Activated B cell treated with CpG ODN at 0.5 μM for 24 hours (primary cell): Measurements from ENCODE around the gene NPM1. TPM values are rescaled to one million over a fixed set of nuclear protein-coding genes. Genes with fewer than 3 reads are reported as not detected.

Experiments used
- ATAC-seq: fragments of 200-7000 bp; cut with Tn5 transposase; one replicate; pipeline ENCODE4 v1.10.0; 2021; ENCODE audit warnings: low read depth, mild to moderate bottlenecking, moderate library complexity
- CTCF ChIA-PET: fragments of 350-600 bp; sonication (Branson Sonifier 250); formaldehyde crosslinking; loops from one replicate; lab custom pipeline; 2021; ENCODE audit warnings: antibody characterized with exemption; lab: Charles Lee
- POLR2A ChIA-PET: fragments of 350-600 bp; sonication (Branson Sonifier 250); formaldehyde crosslinking; loops from one replicate; lab custom pipeline; 2021; ENCODE audit warnings: antibody characterized with exemption; lab: Charles Lee
- DNase-seq: peaks from one replicate; pipeline ENCODE4 v3.0.0; 2022
- H3K27ac Mint-ChIP-seq: one replicate; pipeline ENCODE4 v1.8.0; 2020; ENCODE audit warnings: mixed read lengths
- H3K27me3 Mint-ChIP-seq: one replicate; pipeline ENCODE4 v1.8.0; 2021; ENCODE audit warnings: mixed read lengths
- H3K36me3 Mint-ChIP-seq: one replicate; pipeline ENCODE4 v1.8.0; 2021; ENCODE audit warnings: low read depth, mixed read lengths
- H3K4me1 Mint-ChIP-seq: one replicate; pipeline ENCODE4 v1.8.0; 2021; ENCODE audit warnings: mixed read lengths
- H3K4me3 Mint-ChIP-seq: one replicate; pipeline ENCODE4 v1.8.0; 2020; ENCODE audit warnings: mild to moderate bottlenecking, mixed read lengths
- H3K9me3 Mint-ChIP-seq: one replicate; pipeline ENCODE4 v1.8.0; 2020; ENCODE audit warnings: mixed read lengths
- intact Hi-C: fragments of 100-400 bp; cut with micrococcal nuclease; formaldehyde crosslinking; loops from one replicate; pipeline ENCODE4 v1.15.1; 2024
- total RNA-seq: library from RNA; stranded (reverse); gene quantifications from 2 replicates; pipeline ENCODE4 v1.2.3, GENCODE V29; 2022
- TF ChIP-seq, protein P1 (sequence below): fragments of 200-600 bp; IDR thresholded peaks from one replicate; pipeline ENCODE4 v1.8.0; 2022; ENCODE audit warnings: antibody characterized with exemption, mild to moderate bottlenecking

Gene NPM1
- total RNA-seq, 1 donor from 2014 or later, result 1,505 TPM

DNA sequence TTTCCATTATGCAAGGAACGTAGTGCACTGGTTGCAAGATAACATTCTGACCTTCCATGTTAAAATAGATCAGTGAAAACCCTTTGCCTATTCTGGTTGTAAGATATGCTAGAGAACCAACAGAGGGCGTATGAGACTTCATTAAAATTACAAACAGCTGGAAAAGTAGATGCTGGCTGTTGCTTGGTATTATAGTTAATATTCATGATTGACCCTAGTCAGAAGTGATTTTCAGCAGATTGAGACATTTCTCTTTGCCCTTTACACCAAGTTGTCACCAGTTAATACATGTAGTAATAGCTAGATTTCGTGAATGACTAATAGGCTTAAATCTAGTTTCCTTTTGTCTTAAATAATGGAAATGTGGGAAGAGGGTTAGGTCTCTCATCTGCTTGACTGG is 18.0 kb downstream of the NPM1 start:
- no peaks in the 10 kb centered on the region for H3K27me3 Mint-ChIP-seq
- no peak overlapping the region for H3K27ac Mint-ChIP-seq
- H3K4me3 Mint-ChIP-seq, result no peak overlapping the region
- ChIA-PET POLR2A (interaction anchor here (1.4 to 2.2 kb wide), 2 partner anchors 13 to 18 kb away, joined by 3 to 13 read pairs; partner anchors contain the start of gene NPM1), CTCF (no interaction called here)
- TF ChIP-seq, protein P1, sequence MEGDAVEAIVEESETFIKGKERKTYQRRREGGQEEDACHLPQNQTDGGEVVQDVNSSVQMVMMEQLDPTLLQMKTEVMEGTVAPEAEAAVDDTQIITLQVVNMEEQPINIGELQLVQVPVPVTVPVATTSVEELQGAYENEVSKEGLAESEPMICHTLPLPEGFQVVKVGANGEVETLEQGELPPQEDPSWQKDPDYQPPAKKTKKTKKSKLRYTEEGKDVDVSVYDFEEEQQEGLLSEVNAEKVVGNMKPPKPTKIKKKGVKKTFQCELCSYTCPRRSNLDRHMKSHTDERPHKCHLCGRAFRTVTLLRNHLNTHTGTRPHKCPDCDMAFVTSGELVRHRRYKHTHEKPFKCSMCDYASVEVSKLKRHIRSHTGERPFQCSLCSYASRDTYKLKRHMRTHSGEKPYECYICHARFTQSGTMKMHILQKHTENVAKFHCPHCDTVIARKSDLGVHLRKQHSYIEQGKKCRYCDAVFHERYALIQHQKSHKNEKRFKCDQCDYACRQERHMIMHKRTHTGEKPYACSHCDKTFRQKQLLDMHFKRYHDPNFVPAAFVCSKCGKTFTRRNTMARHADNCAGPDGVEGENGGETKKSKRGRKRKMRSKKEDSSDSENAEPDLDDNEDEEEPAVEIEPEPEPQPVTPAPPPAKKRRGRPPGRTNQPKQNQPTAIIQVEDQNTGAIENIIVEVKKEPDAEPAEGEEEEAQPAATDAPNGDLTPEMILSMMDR, result no peak
- DNase-seq (no peak), ATAC-seq (no peak)
- no peaks in the 10 kb centered on the region for H3K9me3 Mint-ChIP-seq
- intact Hi-C loops, result no loop called here
- H3K36me3 Mint-ChIP-seq, result peaks cover 73% of the 10 kb centered on the region
- no peaks in the 10 kb centered on the region for H3K4me1 Mint-ChIP-seq

DNA sequence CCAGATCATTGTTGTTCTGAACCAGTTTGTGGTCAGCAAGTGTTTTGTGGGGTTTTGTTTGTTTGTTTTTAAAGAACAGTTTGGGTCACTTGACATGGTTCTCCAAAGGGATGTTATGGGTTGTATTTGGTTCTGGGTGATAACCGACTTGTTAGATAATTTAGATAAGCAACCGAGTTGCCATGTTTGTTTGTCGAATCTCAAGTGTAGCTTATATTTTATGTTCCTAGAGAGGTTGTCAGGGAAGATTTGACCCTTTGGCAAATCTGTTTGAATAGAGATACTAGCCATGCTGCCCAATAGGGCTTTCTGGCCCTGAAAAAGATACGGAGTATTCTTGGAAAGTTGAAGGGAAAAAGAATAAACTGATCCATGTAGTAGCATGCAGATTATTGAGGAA is 19.6 kb downstream of the NPM1 start:
- Mint-ChIP-seq H3K36me3 (peaks cover 74% of the 10 kb centered on the region), H3K27me3 (no peaks in the 10 kb centered on the region), H3K9me3 (no peaks in the 10 kb centered on the region), H3K4me3 (no peak overlapping the region), H3K27ac (no peak overlapping the region), H3K4me1 (no peaks in the 10 kb centered on the region)
- CTCF ChIA-PET, result no interaction called here
- TF ChIP-seq, protein P1, result no peak
- POLR2A ChIA-PET, result no interaction called here
- intact Hi-C loops, result no loop called here
- ATAC-seq (no peak), DNase-seq (no peak)

DNA sequence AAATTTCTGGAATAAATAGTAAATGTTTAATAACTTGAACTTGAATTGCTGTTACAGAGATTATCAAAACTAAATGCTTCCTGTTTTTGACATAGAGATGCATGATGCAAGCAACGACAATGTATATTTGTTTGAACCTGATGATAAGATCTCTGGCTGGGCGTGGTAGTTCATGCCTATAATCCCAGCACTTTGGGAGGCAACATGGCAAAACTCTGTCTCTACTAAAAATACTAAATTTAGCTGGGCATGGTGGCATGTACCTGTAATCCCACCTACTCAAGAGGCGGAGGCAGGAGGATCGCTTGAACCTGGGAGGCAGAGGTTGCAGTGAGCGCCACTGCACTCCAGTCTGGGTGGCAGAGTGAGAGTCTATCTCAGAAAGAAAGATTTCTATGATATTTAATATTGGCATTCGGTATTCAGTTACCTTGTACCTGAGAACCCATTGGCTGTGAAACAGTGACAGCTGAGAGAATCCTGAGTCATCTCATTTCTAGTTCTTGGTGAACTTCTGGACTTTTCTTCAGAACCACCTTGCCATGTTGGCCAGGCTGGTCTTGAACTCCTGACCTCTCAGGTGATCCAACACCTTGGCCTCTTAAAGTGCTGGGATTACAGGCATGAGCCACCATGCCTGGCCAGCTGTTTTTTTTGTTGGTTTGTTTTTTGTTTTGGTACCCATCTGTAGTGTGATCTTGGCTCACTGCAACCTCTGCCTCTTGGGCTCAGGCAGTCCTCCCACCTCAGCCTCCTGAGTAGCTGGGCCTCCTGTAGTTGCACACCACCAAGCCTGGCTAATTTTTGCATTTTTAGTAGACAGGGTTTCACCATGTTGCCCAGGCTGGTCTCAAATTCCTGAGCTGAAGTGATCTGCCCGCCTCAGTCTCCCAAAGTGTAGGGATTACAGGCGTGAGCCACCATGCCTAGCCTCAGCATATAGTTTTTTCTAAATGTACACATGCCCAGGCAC is 21.8 kb downstream of the NPM1 start:
- no peak for ATAC-seq

DNA sequence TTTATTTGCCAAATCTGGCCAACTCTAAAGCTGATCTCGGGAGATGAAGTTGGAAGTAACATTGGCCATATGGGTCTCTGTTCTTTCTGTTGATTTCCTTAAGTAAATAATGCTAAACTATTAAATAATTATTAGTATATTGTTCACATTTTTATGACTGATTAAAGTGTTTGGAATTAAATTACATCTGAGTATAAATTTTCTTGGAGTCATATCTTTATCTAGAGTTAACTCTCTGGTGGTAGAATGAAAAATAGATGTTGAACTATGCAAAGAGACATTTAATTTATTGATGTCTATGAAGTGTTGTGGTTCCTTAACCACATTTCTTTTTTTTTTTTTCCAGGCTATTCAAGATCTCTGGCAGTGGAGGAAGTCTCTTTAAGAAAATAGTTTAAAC is 22.5 kb downstream of the NPM1 start:
- ATAC-seq (no peak), DNase-seq (no peak)
- no peaks in the 10 kb centered on the region for H3K9me3 Mint-ChIP-seq
- intact Hi-C loops, result no loop called here
- H3K4me3 Mint-ChIP-seq, result no peak overlapping the region
- TF ChIP-seq, protein P1, result no peak
- no peak overlapping the region for H3K27ac Mint-ChIP-seq
- no peaks in the 10 kb centered on the region for H3K4me1 Mint-ChIP-seq
- peaks cover 85% of the 10 kb centered on the region for H3K36me3 Mint-ChIP-seq
- ChIA-PET CTCF (no interaction called here), POLR2A (interaction anchor here (1.0 kb wide), 1 partner anchor 9 kb away, joined by 3 read pairs; no protein-coding TSS in a partner anchor)
- H3K27me3 Mint-ChIP-seq, result no peaks in the 10 kb centered on the region

More for the DNA sequence above, 21.8 kb downstream of the NPM1 start:
- no peak overlapping the region for H3K4me3 Mint-ChIP-seq
- H3K27ac Mint-ChIP-seq, result no peak overlapping the region
- CTCF ChIA-PET, result interaction anchor here (1.4 kb wide), 1 partner anchor 14 kb away, joined by 4 read pairs; no protein-coding TSS in a partner anchor
- intact Hi-C loops, result no loop called here
- H3K27me3 Mint-ChIP-seq, result no peaks in the 10 kb centered on the region
- no peak for DNase-seq
- H3K9me3 Mint-ChIP-seq, result no peaks in the 10 kb centered on the region
- TF ChIP-seq, protein P1, result no peak
- H3K36me3 Mint-ChIP-seq, result peaks cover 92% of the 10 kb centered on the region
- POLR2A ChIA-PET, result interaction anchor here (1.0 kb wide), 1 partner anchor 8 kb away, joined by 3 read pairs; no protein-coding TSS in a partner anchor
- no peaks in the 10 kb centered on the region for H3K4me1 Mint-ChIP-seq

DNA sequence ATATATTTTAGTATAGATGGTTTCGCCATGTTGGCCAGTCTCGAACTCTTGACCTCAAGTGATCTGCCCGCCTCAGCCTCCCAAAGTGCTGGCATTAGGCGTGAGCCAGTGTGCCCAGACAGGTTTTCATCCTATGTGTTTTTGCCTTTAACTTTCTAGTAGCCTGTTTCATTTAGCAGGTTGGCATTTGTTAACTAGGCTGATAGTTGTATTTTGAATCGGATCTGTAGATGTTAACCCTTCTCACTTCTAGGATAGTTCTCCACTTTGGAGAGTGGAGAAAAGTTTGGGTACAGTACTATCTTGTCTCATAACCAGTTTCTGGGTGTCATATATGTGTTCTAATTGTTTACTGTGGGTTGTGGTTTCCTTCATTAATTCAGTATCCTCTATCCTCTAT is 24.5 kb downstream of the NPM1 start:
- no peaks in the 10 kb centered on the region for H3K4me1 Mint-ChIP-seq

More for the DNA sequence above, 24.5 kb downstream of the NPM1 start:
- H3K9me3 Mint-ChIP-seq, result no peaks in the 10 kb centered on the region
- intact Hi-C loops, result no loop called here
- H3K27me3 Mint-ChIP-seq, result no peaks in the 10 kb centered on the region
- CTCF ChIA-PET, result no interaction called here
- H3K27ac Mint-ChIP-seq, result no peak overlapping the region
- H3K36me3 Mint-ChIP-seq, result peaks cover 66% of the 10 kb centered on the region
- DNase-seq (no peak), ATAC-seq (no peak)
- TF ChIP-seq, protein P1, result no peak
- POLR2A ChIA-PET, result no interaction called here
- H3K4me3 Mint-ChIP-seq, result no peak overlapping the region
